Endothelial cell (in vitro differentiated cells): ENCODE data around the gene KPNA3. TPM values are rescaled to one million over a fixed set of nuclear protein-coding genes. Genes with fewer than 3 reads are reported as not detected.

Experiments
- DNase-seq: peaks from one replicate; pipeline ENCODE4 v3.0.0; 2021; ENCODE audit warnings: low spot score
- H3K27ac Mint-ChIP-seq: one replicate; pipeline ENCODE4 v1.8.0; 2021; ENCODE audit warnings: mixed read lengths, inconsistent platforms; ENCODE audit not compliant: unreplicated experiment
- H3K27me3 Mint-ChIP-seq: one replicate; pipeline ENCODE4 v1.8.0; 2021; ENCODE audit warnings: mild to moderate bottlenecking, moderate library complexity, mixed read lengths, inconsistent platforms; ENCODE audit not compliant: unreplicated experiment
- H3K36me3 Mint-ChIP-seq: one replicate; pipeline ENCODE4 v1.8.0; 2021; ENCODE audit warnings: mild to moderate bottlenecking, low read depth, mixed read lengths, inconsistent platforms; ENCODE audit not compliant: unreplicated experiment
- H3K4me1 Mint-ChIP-seq: one replicate; pipeline ENCODE4 v1.8.0; 2021; ENCODE audit warnings: mild to moderate bottlenecking, mixed read lengths, inconsistent platforms; ENCODE audit not compliant: unreplicated experiment
- H3K4me3 Mint-ChIP-seq: one replicate; pipeline ENCODE4 v1.8.0; 2021; ENCODE audit warnings: mild to moderate bottlenecking, mixed read lengths, inconsistent platforms; ENCODE audit not compliant: unreplicated experiment
- H3K9me3 Mint-ChIP-seq: one replicate; pipeline ENCODE4 v1.8.0; 2021; ENCODE audit warnings: mixed read lengths, inconsistent platforms; ENCODE audit not compliant: unreplicated experiment
- CTCF ChIP-seq: fragments of 200-600 bp; sonication (generic); IDR thresholded peaks from one replicate; pipeline ENCODE4 v1.5.0; 2021; ENCODE audit warnings: antibody characterized with exemption; ENCODE audit not compliant: unreplicated experiment
- total RNA-seq: library from RNA; stranded (reverse); fragmentation: NEBNext Ultra II Directional; extraction: Animal tissue kit (Norgen Biotek cat#: 25700); gene quantifications from one replicate; pipeline ENCODE4 v1.2.1, GENCODE V29; 2021; ENCODE audit not compliant: unreplicated experiment

Gene KPNA3
- total RNA-seq, 1 donor from 2014 or later = 50.3 TPM

- Mint-ChIP-seq H3K27me3 (peaks cover 3% of the 10 kb centered on the region), H3K9me3 (no peaks in the 10 kb centered on the region), H3K36me3 (no peaks in the 10 kb centered on the region), H3K4me1 (peaks cover 26% of the 10 kb centered on the region), H3K27ac (no peak overlapping the region), H3K4me3 (no peak overlapping the region)
- no peak for TF ChIP-seq CTCF
- no peak for DNase-seq
Observed at GRCh38 chr13:49784886-49785570, 7.5 kb downstream of the KPNA3 start.

GRCh38 chr13:49783865-49784264, 8.6 kb downstream of the KPNA3 start:
- Mint-ChIP-seq H3K4me1 (peaks cover 20% of the 10 kb centered on the region), H3K4me3 (no peak overlapping the region), H3K36me3 (no peaks in the 10 kb centered on the region), H3K27me3 (no peaks in the 10 kb centered on the region), H3K9me3 (no peaks in the 10 kb centered on the region), H3K27ac (no peak overlapping the region)
- DNase-seq = no peak
- no peak for TF ChIP-seq CTCF

GRCh38 chr13:49782784-49783183, 9.7 kb downstream of the KPNA3 start:
- no peak overlapping the region for H3K4me3 Mint-ChIP-seq

GRCh38 chr13:49781806-49782205, 10.7 kb downstream of the KPNA3 start:
- Mint-ChIP-seq H3K4me1 (peaks cover 18% of the 10 kb centered on the region), H3K27me3 (no peaks in the 10 kb centered on the region), H3K9me3 (no peaks in the 10 kb centered on the region), H3K36me3 (no peaks in the 10 kb centered on the region), H3K4me3 (no peak overlapping the region), H3K27ac (no peak overlapping the region)
- no peak for TF ChIP-seq CTCF
- no peak for DNase-seq

More at GRCh38 chr13:49782784-49783183, 9.7 kb downstream of the KPNA3 start:
- no peaks in the 10 kb centered on the region for H3K9me3 Mint-ChIP-seq
- no peak for DNase-seq
- H3K36me3 Mint-ChIP-seq = no peaks in the 10 kb centered on the region
- H3K27ac Mint-ChIP-seq = no peak overlapping the region
- H3K4me1 Mint-ChIP-seq = peaks cover 17% of the 10 kb centered on the region
- no peak for TF ChIP-seq CTCF
- H3K27me3 Mint-ChIP-seq = no peaks in the 10 kb centered on the region

- Mint-ChIP-seq H3K4me3 (no peak overlapping the region), H3K9me3 (no peaks in the 10 kb centered on the region), H3K27ac (no peak overlapping the region), H3K4me1 (peaks cover 13% of the 10 kb centered on the region), H3K36me3 (no peaks in the 10 kb centered on the region), H3K27me3 (no peaks in the 10 kb centered on the region)
- TF ChIP-seq CTCF = no peak
- DNase-seq = no peak
Observed at GRCh38 chr13:49779721-49780120, 12.8 kb downstream of the KPNA3 start.
